ENCODE measurements around the gene POU6F2.
"Not testable (repeated sequence)": the region's sequence is repeated elsewhere in the genome, so short reads cannot be mapped to it uniquely, and the experiment has no call there.

Gene POU6F2

GRCh38 chr7:38977685-38978084 is at the start of gene POU6F2:
POU6F2 (plus strand) TSS chr7:38977909; CDS start chr7:38977954, 45 bp downstream.
- no peak for DNase-seq (ENCODE audit: low read depth in 2 of 2)

GRCh38 chr7:38928506-38928905 is 49.2 kb upstream of the POU6F2 start:
- DNase-seq (ENCODE audit: low read depth in 2 of 2), result no peak

DNA sequence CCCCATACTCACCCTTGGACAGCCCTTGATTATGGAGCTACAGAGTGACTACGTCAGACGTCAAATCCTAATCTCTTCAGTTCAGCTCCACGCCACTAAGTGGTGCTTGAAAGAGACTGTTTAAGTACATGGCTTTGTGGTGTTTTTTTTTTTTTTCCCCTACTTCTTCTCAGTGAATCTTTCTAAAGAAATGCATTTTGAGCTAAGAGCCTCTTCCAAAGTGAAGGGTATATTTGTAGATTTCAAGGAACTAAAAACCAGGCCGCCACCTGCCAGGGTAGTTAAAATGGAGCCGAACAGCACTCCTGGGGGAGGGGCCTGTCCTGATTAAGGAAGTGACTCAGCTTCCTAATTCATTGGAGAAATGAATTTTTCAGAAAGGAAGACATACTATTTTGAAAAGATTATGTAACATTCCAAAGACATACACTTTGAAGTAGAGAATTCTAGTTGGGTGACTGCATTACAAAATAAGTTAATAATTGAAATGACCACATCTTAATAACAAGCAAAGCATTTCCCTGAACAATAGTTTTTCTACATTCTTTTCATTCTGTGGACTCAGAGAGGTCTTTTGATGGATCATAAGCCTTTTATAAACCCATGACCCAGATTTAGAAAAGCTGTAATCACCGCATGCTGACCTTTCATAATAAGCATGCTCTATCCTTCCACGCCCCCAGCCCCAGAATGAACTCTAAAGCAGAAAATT is 48.1 kb upstream of the POU6F2 start:
- DNase-seq (ENCODE audit: low read depth in 2 of 2), result no peak

GRCh38 chr7:38932509-38933168 is 45.1 kb upstream of the POU6F2 start:
- DNase-seq (ENCODE audit: low read depth in 2 of 2), result no peak

GRCh38 chr7:38934051-38934450 is 43.7 kb upstream of the POU6F2 start:
- DNase-seq (ENCODE audit: low read depth in 2 of 2), result no peak

GRCh38 chr7:38934536-38934935 is 43.2 kb upstream of the POU6F2 start:
- no peak for DNase-seq (ENCODE audit: low read depth in 2 of 2)

DNA sequence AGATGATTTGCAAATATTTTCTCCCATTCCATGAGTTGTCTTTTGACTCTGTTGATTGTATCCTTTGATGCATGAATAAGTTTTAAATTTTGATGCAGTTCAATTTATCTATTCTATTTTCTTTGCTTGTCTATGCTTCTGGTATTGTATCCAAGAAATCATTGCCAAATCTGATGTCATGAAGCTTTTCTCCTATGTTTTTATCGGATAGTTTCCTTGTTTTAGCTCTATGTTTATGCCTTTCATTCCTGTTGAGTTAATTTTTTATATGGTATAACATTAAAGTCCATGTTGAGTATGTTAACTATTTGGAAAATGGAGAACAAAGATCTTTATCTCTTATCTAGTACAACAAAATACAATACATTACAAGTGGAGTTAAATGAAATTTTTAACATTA is 41.1 kb upstream of the POU6F2 start:
- no peak for DNase-seq (ENCODE audit: low read depth in 2 of 2)

- DNase-seq (ENCODE audit: low read depth in 2 of 2), result no peak
Measured at GRCh38 chr7:38938001-38938485, 39.7 kb upstream of the POU6F2 start.

- no peak for DNase-seq (ENCODE audit: low read depth in 2 of 2)
Measured at GRCh38 chr7:38938589-38938988, 39.1 kb upstream of the POU6F2 start.

- DNase-seq (ENCODE audit: low read depth in 2 of 2), result no peak
Measured at GRCh38 chr7:38940774-38941173, 36.9 kb upstream of the POU6F2 start.

- no peak for DNase-seq (ENCODE audit: low read depth in 2 of 2)
Measured at GRCh38 chr7:38942431-38943051, 35.2 kb upstream of the POU6F2 start.

GRCh38 chr7:38947541-38947940 is 30.2 kb upstream of the POU6F2 start:
- not testable (repeated sequence) for DNase-seq (ENCODE audit: low read depth in 2 of 2)

DNA sequence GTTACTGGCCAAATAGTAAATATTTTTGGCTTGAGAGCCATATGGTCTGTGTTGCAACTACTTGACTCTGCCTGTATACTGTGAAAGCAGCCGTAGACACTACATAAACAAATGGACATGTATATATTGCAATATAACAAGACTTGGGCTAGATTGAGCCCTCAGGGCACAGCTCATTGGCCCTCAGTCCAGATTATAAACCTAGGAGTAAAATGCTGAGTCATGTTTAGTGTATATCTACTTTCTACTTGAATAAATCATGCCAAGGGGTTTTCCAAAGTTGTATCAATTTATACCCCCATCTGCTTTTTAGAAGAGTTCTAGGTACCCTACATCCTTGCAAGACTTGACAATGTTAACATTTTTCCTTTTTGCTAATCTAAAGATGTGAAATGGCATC is 27.4 kb upstream of the POU6F2 start:
- no peak for DNase-seq (ENCODE audit: low read depth in 2 of 2)

GRCh38 chr7:38951213-38951612 is 26.5 kb upstream of the POU6F2 start:
- DNase-seq (ENCODE audit: low read depth in 2 of 2), result no peak

GRCh38 chr7:38953227-38953626 is 24.5 kb upstream of the POU6F2 start:
- no peak for DNase-seq (ENCODE audit: low read depth in 2 of 2)

- DNase-seq (ENCODE audit: low read depth in 2 of 2), result no peak
Measured at GRCh38 chr7:38953971-38954370, 23.7 kb upstream of the POU6F2 start.

DNA sequence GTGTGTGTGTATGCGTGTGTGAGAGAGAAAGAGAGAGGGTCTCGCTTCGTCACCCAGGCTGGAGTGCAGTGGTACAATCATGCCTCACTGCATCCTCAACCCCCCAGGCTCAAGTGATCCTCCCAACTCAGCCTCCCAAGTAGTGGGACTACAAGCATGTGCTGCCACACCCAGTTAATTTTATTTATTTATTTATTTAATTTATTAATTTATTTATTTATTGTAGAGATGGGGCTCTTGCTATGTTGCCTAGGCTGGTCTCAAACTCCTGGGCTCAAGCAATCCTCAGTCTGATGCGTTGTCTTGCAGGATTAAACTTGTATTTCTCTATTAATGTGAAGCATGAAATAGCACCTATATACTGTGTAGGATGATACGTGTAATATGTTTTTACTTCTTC is 21.8 kb upstream of the POU6F2 start:
- DNase-seq (ENCODE audit: low read depth in 2 of 2), result no peak

DNA sequence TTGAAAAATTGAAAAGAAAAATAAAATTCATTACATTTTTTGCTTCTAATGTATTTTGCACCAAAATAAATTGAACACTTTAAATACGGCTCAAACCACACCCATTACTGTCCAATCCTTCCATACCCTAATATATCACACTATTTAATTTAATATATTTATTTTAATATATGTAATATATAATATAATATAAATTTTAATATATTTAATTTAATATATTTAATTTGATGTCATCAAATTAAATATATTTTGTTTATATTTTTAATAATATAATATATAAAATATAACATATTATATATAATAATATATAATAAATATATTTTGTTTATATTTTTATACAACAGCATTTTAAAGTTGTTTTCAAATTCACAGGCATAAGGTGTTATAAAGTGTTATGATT is 15.7 kb upstream of the POU6F2 start:
- no peak for DNase-seq (ENCODE audit: low read depth in 2 of 2)

DNA sequence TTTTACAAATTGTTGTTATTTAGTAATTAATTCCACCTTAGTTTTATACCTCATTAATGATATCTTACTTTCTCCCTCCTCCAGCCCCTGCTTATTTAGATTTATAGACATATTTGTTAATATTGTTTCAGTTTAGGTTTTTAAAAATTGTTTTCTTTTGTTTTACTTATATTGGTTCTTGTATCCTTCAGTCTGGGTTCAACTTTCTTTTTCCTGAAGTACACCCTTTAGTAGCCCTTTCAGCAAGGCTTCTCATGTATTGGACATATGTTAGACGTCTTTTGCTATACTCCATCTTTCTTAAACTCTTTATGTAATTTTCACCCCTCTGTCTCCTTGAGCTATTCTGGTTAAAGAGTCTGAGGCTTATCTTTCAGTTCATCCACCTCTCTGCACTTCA is 12.8 kb upstream of the POU6F2 start:
- no peak for DNase-seq (ENCODE audit: low read depth in 2 of 2)

DNA sequence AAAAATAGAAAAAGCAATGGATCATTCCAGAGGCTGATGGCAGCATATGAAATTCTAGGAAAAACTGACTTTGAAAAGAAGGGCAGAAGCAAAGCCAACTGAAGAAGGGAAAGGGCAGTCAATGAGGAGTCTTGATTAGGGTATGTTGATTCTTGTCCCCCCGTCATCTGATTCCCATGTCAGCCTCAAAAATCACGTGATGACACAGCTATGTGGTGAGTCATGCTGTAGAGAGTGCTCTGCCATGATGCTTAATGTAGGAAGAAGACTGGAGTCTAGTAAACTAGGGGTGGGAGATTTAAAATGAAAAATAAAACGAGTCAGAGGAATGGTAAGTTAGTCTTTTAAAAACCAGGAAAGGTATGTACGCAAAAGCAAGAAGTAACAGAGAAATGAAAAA is 3.9 kb upstream of the POU6F2 start:
- no peak for DNase-seq (ENCODE audit: low read depth in 2 of 2)

- DNase-seq (ENCODE audit: low read depth in 2 of 2), result no peak
Measured at GRCh38 chr7:38975944-38976392, 1.7 kb upstream of the POU6F2 start.

GRCh38 chr7:38978491-38978890 is 782 bp downstream of the POU6F2 start:
- no peak for DNase-seq (ENCODE audit: low read depth in 2 of 2)

DNA sequence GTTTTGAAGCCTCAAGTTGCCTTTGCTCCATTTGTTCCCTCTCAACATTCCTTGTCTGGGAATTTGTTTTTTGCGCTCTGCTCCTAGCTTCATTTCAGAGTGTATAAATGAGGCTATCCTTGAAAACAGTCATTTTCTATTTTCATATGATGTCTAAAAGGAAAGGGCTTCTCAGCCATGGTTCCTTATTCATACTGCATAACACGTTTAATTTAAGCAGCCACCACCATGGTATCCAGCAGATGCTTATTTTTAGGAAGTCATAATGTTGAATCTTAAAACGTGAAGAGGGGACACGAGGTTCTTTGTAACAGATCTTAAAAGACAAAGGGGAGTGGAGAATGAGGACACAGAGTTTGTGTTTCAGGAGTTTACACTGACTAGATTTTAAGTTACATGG is 14.5 kb downstream of the POU6F2 start:
- DNase-seq (ENCODE audit: low read depth in 2 of 2), result no peak

All from stimulated activated CD8-positive, alpha-beta memory T cell treated with anti-CD3 and anti-CD28 coated beads, Interleukin-15, amount 100 ng/mL, for 4 hours (primary cell).